GM19395 (cell line): Measurements from ENCODE around the gene MARK3.
"Not testable (repeated sequence)": the region's sequence is repeated elsewhere in the genome, so short reads cannot be mapped to it uniquely, and the experiment has no call there.

ENCODE experiments used
- ATAC-seq: cut with Tn5 transposase; IDR thresholded peaks from one replicate; pipeline ENCODE4 v1.9.1; 2021; ENCODE audit warnings: mild to moderate bottlenecking, moderate library complexity; ENCODE audit not compliant: unreplicated experiment

MARK3 gene

DNA sequence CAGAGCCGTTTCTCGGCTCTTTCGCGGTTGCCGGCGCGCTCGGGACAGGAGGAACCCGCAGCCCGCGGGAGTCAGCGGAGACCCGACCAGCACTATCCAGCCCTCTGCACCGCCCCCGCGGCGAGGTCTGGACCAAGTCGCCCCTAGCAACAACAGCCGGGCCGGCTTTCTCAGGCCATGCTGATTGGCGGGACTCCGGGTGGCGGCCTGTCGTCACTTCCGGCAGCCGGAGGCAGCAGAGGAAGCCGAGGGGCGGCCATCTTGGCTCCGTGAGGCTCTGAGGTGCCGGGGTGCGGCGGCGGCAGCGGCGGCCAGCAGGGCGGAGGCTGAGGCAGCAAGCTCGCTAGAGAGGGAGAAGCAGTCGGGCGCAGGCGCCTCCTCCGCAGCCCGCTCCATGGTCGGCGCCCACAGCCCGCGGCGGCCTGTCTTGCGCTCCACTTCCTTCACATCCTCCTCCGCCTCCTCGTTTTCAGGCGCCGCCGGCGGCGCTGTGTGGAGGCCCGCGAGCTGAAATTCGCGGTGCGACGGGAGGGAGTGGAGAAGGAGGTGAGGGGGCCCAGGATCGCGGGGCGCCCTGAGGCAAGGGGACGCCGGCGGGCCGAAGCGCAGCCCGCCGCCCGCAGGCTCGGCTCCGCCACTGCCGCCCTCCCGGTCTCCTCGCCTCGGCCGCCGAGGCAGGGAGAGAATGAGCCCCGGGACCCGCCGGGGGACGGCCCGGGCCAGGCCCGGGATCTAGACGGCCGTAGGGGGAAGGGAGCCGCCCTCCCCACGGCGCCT lies at the start of gene MARK3:
MARK3 (plus strand) TSS at position 264 of the 777 bp plus-strand sequence. CDS start 615 bp downstream, outside the sequence.
- ATAC-seq = peak; percentile 94

DNA sequence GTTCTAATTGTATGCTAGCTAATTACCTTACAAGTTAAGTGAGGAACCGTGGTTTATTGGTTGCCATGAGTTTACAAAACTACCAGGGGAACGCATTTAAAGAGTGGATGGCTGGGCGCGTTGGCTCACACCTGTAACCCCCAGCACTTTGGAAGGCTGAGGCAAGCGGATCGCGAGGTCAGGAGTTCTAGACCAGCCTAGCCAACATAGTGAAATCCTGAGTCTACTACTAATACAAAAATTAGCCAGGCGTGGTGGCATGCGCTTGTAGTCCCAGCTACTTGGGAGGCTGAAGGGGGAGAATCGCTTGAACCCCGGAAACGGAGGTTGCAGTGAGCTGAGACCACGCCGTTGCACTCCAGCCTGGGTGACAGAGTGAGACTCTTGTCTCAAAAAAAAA lies 49.0 kb upstream of the MARK3 start:
- no peak for ATAC-seq

DNA sequence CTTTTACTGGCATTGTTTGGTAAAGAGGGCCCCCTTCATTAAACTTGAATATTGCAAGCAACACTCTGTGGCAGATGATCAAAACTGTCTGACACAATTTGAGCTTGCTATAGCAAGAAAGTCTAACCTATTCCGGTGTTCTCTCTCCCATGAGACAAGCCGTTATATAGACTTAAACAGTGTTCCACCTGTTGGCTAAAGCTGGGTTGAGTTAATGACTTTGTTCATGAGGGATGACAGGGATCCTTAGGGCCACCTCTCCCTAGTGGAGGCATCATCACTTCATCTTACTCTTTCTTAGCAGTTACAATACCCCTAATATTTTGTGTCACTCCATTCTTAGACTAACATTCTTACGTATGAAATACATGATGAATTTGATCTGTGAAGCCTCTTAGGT lies 47.4 kb upstream of the MARK3 start:
- no peak for ATAC-seq

DNA sequence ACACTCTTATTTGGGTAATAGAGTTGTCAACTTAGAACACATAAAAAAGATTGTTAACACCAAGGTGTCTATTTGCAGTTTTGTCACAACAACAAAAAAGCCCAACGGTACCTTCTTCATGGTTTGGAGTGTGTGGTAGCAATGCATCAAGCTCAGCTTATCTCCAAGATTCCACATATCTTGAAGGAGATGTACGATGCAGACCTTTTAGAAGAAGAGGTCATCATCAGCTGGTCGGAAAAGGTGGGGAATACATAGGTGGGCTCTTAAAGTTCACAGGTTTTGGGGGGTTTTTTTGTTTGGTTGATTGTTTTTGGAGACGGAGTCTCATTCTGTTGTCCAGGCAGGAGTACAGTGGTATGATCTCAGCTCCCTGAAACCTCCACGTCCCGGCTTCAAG lies 45.7 kb upstream of the MARK3 start:
- ATAC-seq = no peak

DNA sequence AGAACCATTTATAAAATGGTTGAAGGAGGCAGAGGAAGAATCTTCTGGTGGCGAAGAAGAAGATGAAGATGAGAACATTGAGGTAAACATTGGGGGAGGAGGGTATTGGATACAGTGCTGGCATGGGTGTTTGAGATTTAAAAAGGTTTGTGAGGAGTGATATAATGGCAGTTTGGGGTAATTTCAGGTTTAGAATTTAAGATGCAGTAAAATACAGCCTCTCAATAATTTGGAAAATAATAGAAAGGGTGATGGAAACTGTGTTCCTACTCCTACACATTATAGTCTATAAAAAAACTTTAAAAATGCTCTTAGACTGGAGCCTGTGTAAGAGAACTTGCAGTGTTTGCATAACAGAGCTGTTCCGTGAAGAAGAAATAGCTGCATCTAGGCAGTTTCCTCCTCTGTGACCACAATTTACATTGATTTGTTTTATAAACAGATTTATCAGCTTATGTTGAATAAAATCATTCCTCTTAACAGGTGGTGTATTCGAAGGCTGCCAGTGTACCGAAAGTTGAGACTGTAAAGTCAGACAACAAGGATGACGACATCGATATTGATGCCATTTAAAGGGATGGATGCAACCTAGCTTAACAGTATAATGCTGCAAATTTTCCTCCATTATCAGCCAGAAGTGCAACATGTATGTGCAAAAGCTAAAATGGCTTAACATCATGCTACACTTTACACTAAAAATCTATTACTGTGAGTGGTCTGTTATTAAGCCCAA lies 44.6 kb upstream of the MARK3 start:
- no peak for ATAC-seq

- ATAC-seq = no peak
Measured at GRCh38 chr14:103341250-103342129, 43.7 kb upstream of the MARK3 start.

- ATAC-seq = no peak
Measured at GRCh38 chr14:103343164-103343879, 41.9 kb upstream of the MARK3 start.

DNA sequence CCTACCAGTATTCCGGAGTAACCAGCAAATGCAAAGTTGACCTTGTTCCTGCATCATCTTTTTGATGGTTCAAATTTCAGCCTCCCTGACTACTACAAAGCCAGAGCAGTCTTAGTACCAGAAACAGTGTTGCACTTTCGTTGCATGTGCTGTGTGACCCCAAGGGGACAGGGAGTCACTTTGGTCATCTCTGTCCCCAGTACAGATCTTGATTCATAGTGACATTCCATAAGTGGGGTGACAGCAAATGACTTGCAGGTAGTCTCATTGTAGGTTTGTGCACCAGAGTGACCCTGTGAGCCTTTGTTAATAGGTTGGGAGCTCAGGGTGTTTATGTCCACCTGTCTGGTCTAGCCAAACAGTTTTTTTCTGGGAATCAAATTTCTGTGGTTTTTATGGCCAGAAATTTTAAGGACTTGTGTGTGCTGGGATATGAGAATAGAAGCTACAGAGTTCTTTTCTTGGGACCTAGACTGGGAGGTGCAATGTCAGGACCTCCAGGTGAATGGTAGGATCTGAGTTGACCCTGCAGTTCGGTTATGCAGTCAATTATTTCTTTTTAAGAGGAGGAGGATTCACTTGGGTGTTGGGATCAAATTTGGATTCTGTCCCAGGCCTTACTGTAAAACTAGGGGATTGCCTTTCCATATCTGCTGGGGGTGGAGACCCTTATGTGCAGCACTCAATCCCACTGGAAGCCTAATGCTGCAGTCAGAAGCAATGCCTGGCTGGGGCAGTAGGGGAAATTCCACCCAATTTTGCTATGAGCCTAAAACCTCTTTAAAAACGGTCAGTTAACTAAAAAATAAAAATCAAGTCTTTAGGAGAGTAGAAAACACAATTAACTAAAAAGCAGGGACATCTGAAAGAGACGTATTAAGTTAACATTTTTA lies 41.1 kb upstream of the MARK3 start:
- no peak for ATAC-seq

GRCh38 chr14:103346286-103346685 lies 38.9 kb upstream of the MARK3 start:
- ATAC-seq = no peak

DNA sequence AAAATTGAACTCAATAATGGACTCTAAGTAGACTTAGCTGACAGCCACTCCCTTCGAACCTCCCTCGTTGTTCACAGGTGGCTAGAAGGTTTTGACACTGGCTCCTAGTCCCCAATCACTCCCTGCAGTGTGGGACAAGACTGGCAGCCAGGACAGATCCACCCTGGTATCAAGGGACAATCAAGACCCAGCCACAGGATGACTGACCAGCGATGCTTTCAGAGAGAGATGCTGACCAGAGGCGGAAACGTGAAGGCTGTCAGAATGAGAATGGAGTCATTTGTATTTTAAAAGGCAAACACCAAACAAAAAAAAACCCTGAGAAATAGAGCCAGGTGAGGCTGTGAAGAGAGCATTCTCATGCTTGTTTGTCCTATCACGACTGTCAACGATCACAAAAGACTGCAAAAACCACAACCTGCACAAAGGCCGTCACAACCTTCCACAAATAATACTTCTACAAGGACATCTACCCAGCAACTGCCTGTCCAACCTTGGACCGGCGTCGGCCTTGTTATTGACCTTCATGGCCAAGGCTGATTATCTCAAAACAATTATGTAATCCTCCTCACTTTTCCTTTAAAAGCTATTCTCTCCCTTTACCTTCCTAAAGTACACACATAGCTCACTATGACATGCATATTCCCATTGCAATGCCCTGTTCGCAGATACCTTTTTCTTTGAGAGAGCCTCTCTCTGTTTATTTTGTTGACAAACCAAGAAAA lies 38.0 kb upstream of the MARK3 start:
- ATAC-seq = no peak

DNA sequence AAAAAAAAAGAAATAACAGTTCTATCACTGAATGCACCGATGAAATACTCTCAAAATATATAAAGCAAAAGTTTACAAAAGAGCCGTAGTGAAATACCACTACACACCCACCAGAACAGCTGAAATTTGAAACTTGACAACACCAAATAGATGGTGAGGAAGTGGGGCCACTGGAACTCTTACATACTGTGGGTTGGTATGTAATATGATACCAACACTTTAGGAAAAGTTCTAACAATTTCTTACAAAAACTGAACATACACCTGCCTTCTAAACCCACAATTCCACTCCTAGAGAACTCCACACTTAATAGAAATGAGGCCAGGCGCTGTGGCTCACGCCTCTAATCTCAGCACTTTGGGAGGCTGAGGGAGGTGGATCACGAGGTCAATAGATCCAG lies 37.1 kb upstream of the MARK3 start:
- no peak for ATAC-seq

DNA sequence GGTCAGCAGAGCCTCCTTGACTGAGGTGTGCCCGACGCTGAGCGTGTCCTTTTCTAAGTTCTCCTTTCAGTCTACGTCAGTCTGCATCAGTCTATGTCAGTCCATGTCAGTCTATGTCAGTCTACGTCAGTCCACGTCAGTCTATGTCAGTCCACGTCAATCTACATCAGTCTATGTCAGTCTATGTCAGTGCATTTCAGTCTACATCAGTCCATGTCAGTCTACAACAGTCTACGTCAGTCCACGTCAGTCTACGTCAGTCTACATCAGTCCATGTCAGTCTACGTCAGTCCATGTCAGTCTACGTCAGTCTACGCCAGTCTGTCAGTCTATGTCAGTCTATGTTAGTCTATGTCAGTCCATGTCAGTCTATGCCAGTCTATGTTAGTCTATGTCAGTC lies 35.2 kb upstream of the MARK3 start:
- ATAC-seq = no peak

DNA sequence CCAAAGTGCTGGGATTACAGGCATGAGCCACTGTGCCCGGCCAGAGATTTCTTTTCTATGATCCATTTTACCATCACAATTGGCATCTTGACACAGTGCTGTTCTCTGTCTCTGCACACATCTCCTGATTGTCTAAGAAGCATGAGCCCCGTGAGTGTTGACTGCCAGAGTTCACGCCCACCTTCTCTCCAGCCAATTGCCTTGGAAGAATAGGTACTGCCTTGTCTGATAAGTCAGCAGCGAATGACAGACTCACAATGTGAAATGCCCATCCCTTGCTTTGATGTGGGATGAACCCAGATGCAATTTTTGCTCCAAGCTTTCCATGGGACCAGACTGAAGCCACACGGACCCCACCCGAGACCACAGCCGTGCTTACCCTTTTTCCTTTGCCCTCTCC lies 31.9 kb upstream of the MARK3 start:
- ATAC-seq = no peak

DNA sequence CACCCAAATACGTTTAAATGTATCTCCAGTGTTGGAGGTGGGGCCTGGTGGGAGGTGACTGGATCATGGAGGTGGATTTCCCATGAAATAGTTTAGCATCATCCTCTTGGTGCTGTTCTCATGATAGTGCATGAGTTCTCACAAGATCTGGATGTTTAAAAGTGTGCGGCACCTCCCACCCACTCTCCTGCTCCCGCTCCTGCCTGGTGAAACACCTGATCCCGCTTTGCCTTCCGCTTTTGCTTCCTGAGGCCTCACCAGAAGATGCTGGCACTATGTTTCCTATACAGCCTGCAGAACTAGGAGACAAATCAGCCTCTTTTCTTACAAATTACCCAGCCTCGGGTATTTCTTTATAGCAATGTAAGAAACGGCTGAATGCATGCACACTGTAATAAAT lies 31.1 kb upstream of the MARK3 start:
- no peak for ATAC-seq

DNA sequence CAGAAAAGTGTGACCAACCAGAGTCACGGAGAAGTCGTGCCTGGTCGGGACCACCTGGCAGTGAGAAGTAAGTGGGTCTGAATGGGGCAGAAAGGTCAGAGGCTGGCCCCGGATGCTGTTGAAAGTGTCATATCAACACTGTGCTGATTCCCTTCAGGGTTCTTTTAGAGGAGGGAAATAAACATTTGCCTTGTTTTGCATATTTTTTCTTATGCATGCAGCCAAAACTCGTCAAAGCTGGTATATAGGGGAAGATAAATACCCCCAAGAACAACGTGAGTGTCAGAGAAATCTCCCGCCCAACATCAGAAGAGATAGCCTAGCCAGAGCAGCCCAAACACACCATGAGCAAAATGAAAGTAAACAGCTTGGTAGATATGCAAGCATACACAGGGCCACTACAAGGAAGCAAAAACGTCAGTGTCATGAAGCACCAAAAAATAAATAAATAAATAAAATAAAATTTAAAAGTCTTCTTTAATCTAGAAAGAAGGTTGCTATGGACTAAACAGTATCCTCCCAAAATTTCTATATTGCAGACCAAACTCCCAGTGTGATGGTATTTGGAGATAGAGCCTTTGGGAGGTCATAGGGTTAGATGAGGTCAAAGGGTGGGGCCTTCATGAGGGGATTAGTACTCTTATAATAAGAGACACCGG lies 29.1 kb upstream of the MARK3 start:
- no peak for ATAC-seq

DNA sequence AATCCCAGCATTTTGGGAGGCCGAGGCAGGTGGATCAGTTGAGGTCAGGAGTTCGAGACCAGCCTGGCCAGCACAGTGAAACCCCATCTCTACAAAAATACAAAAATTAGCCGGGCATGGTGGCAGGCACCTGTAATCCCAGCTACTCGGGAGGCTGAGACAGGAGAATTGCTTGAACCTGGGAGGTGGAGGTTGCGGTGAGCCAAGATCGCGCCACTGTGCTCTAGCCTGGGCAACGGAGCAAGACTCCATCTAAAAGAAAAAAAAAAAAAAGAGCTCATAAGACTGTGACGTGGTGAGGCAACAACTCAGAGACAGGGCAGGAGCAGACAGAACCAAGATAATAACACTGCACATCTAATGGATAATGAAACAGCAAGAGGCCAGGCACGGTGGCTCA lies 27.7 kb upstream of the MARK3 start:
- not testable (repeated sequence) for ATAC-seq

- no peak for ATAC-seq
Measured at GRCh38 chr14:103360548-103360947, 24.7 kb upstream of the MARK3 start.

DNA sequence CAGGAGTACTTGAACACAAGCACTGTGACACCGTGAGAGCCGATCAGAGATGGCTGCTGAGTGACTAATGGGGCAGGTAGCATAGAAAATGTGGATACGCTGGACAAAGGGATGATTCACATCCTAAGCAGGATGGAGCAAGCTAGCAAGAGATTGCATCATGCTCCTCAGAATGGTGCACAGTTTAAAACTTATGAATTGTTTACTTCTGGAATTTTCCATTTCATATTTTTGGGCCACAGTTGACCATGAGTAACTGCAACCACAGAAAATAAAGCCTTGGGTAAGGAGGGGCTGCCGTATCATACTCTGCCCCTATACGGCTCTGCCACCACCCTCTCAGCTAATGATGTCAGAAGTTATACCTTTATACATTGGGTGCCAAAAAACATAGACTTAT lies 23.3 kb upstream of the MARK3 start:
- no peak for ATAC-seq

DNA sequence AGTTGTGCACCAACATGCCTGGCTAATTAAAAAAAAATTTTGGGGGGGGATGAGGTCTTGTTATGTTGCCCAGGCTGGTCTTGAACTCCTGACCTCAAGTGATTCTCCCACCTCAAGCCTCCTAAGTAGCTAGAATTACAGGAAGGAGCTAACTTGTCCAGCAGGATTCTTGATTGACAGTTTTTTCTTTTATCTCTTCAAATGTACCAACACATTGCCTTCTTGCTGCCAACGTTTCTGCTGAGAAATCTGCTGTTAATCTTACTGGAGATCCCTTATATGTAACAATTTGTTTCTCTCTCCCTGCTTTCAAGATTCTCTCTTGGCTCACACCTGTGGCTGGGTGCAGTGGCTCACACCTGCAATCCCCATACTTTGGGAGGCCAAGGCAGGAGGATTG lies 22.4 kb upstream of the MARK3 start:
- ATAC-seq = no peak
